Activated CD4-positive, alpha-beta T cell treated with anti-CD3 and anti-CD28 coated beads, Interleukin-2, amount 10 ng/mL, durations not matched to agents 24 days and 14 days (primary cell): ENCODE measurements around the gene ARCN1. TPM values are rescaled to one million over a fixed set of nuclear protein-coding genes. Genes with fewer than 3 reads are reported as not detected.
"Not testable (repeated sequence)": the region's sequence is repeated elsewhere in the genome, so short reads cannot be mapped to it uniquely, and the experiment has no call there.

ENCODE experiments used
- DNase-seq: peaks from one replicate; pipeline ENCODE4 v3.0.0; 2022
- H3K27ac Mint-ChIP-seq: one replicate; pipeline ENCODE4 v1.8.0; 2022; ENCODE audit warnings: mild to moderate bottlenecking, mixed read lengths
- H3K27me3 Mint-ChIP-seq: one replicate; pipeline ENCODE4 v1.8.0; 2022; ENCODE audit warnings: mixed read lengths
- H3K36me3 Mint-ChIP-seq: one replicate; pipeline ENCODE4 v1.8.0; 2022; ENCODE audit warnings: low read depth, mild to moderate bottlenecking, mixed read lengths
- H3K4me1 Mint-ChIP-seq: one replicate; pipeline ENCODE4 v1.8.0; 2021; ENCODE audit warnings: mixed read lengths
- H3K4me3 Mint-ChIP-seq: one replicate; pipeline ENCODE4 v1.8.0; 2022; ENCODE audit warnings: mild to moderate bottlenecking, moderate library complexity, mixed read lengths
- H3K9me3 Mint-ChIP-seq: one replicate; pipeline ENCODE4 v1.8.0; 2021; ENCODE audit warnings: mixed read lengths
- intact Hi-C: fragments of 100-400 bp; cut with micrococcal nuclease; formaldehyde crosslinking; loops from one replicate; pipeline ENCODE4 v1.15.1; 2023
- total RNA-seq: library from RNA; stranded (reverse); gene quantifications from 2 replicates; pipeline ENCODE4 v1.2.3, GENCODE V29; 2022

The ARCN1 gene
- total RNA-seq, 1 donor from 2014 or later, result 147 TPM

DNA sequence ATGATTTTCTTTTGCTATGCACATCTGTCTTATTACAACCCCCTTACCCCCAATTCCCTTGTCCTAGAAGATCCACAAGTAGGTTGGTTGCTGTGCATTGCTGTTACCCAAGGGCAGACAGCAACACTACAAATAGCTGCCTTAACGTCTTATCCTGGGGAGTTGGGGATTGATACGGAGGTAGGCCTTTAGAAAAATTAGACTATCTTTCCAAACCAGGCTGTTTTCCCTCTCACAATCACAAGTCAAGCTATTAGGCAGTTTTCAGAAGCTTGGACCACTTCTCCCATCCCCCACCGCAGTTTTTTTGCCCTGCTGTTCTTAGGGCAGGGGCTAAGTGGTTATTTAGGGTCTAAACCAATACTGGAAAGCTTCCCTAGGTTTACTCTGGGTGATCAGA, 32.4 kb downstream of the ARCN1 start:
- Mint-ChIP-seq H3K36me3 (peaks cover 34% of the 10 kb centered on the region), H3K4me1 (peaks cover 20% of the 10 kb centered on the region)

DNA sequence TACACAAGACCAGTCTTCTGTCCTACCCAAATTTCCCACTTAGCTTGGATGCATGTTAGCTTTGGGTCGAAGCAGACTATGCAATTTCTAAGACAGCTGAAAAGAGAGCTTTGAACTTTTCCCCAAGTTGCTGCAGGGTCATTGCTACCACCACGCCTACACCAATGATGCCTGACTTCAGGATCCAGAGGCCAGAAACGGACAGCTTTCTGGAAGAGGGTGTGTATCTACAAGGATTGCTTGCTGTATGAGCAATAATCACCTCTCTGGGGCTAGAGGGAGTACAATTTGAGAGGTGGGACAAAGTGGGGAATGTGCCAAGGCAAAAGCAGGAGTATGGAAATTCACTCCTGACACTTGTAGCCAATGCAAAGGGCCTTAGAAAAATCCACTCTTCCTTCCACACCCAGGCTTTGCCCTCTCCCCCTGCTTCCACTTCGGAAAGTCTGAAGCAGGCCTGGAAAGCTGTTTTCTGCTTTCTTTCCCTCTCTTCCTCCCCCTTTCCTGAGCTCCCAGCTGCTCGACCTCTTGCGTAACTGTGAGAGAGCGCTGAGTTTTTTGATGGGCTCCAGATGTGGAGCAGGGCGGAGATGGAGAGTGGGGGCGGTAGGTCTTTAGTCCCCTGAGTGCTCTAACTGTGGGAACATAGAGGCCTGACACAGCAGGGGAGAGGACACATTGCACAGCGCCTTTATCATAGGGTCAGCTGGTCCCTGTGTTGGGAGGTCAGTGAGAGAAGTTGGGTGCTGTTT, 33.1 kb downstream of the ARCN1 start:
- intact Hi-C loops, result no loop called here
- Mint-ChIP-seq H3K9me3 (no peaks in the 10 kb centered on the region), H3K4me1 (peaks cover 25% of the 10 kb centered on the region), H3K27ac (no peak overlapping the region), H3K4me3 (no peak overlapping the region), H3K36me3 (peaks cover 30% of the 10 kb centered on the region), H3K27me3 (peaks cover 25% of the 10 kb centered on the region)
- DNase-seq, result no peak

More for the DNA sequence above, 32.4 kb downstream of the ARCN1 start:
- Mint-ChIP-seq H3K27me3 (peaks cover 19% of the 10 kb centered on the region), H3K27ac (no peak overlapping the region), H3K4me3 (no peak overlapping the region), H3K9me3 (no peaks in the 10 kb centered on the region)
- DNase-seq, result no peak
- intact Hi-C loops, result no loop called here

DNA sequence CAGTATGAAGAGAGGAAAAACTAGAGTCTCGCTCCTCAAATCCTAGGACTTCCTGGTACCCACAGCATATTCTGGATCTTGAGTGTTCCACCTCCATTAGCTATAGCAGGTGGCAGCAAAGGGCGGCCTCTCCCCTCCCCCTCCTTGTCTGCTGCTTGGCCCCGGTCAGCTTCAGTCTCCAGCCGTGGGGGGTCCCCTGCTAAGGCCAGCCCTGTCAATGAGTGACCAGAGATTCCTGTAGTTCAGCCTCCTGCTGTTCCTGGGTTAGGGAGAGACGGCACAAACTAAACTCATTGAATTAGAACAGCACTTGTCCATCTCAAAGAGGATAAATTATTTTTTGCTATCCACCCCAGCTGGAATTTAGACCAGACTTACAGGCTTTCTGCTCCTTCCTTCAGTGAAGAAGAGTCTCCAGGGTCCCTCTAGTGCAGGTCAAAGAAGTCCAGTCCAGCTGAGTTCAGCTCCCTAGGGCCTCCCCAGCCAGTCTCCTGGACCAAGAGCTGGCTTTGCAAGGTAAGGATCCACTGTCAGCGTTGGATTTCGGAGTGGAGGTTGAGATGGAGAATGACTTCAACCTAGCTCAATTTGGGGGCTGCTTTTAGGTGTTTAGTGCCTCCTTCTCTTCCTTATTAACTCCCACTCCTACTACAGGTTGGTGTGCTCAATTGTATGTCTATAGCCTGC, 34.1 kb downstream of the ARCN1 start:
- Mint-ChIP-seq H3K36me3 (peaks cover 25% of the 10 kb centered on the region), H3K27me3 (peaks cover 28% of the 10 kb centered on the region), H3K9me3 (no peaks in the 10 kb centered on the region), H3K4me3 (peak overlapping the region; percentile 52), H3K4me1 (peaks cover 28% of the 10 kb centered on the region), H3K27ac (peak overlapping the region; percentile 23)
- intact Hi-C loops, result no loop called here
- DNase-seq, result no peak

DNA sequence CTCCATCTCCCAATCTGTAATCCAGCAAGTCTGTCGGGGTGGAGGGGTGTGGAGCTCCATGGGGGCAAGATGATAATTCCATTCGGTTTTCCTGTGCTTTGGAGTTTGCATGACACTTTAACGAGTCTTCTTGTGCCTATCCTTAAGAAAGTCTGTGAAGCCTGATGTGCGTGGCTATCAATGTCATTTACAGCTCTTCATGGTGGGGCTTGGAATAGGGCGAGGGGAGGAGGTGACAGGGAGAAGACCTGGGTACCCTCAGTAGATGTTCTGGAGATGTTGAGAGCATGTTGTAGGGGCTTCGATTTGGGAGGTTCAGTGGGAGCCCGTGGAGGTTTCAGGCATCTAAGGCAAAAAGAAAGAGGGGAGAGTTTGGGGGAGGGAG, 34.6 kb downstream of the ARCN1 start:
- H3K27ac Mint-ChIP-seq, result peak overlapping the region; percentile 29
- H3K36me3 Mint-ChIP-seq, result peaks cover 19% of the 10 kb centered on the region
- peaks cover 29% of the 10 kb centered on the region for H3K4me1 Mint-ChIP-seq
- H3K9me3 Mint-ChIP-seq, result no peaks in the 10 kb centered on the region
- intact Hi-C loops, result no loop called here
- DNase-seq, result no peak
- peak overlapping the region; percentile 52 for H3K4me3 Mint-ChIP-seq
- peaks cover 28% of the 10 kb centered on the region for H3K27me3 Mint-ChIP-seq

DNA sequence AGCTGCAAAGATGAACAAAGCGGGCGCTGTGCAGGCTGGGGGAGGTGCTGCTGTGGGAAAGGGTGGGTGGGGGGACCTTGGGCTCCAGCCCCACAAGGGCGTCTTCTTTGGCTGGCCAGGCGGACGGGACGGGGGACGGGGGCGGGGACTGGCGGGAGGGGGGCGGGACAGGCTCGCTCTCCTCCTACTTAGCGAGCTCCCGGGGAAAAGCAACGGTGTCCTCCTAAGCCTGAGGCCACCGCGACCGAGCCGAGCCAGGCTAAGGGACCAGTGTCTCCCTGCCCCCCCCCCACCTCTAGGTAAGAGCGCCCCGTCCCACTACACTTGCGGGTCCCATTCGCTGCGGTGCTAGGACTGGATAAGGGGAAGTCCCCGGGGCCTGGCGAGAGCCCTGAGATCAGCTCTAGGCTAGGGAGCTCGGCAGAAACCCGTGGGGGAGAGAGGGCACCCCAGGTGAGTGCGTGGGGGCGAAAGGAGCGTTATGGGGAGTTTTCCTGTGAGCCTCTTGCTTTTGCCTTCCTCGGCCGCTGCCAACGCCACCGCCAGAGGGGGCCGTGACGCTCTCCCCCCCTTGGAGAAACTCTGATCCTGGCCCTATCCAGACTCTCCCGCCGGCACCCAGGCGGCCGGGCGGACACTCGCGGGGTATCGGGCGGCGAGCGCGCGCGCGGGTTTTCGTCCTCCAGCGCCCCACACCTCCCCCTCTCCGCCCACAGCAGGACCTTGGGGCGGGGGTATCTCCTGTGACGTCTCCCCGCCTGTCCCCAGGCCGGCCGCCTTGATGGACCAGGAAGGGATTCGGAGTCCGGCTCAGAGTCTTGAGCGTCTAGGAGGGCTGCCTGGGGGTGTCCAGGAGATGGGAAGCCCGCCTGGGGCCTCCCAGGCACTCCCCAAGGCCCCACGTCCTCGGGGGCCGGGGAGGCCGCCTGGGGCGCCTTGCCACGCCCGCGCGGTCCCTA, 35.5 kb downstream of the ARCN1 start, which contains the start of gene PHLDB1:
Gene PHLDB1, plus strand, starts transcription at position 215 of the 959 bp plus-strand sequence. CDS start 6,222 bp downstream, outside the sequence.
- peaks cover 13% of the 10 kb centered on the region for H3K36me3 Mint-ChIP-seq
- H3K4me3 Mint-ChIP-seq, result peak within 1 kb of the TSS; percentile 76
- H3K27ac Mint-ChIP-seq, result peak within 1 kb of the TSS; percentile 29
- H3K4me1 Mint-ChIP-seq, result peaks cover 25% of the 10 kb centered on the region
- intact Hi-C loops, result loop anchor here (2.0 kb wide), 1 partner anchor 35 kb away; the partner anchor contains the start of gene ARCN1
- H3K9me3 Mint-ChIP-seq, result no peaks in the 10 kb centered on the region
- DNase-seq, result peak; percentile 78
- H3K27me3 Mint-ChIP-seq, result peaks cover 34% of the 10 kb centered on the region

DNA sequence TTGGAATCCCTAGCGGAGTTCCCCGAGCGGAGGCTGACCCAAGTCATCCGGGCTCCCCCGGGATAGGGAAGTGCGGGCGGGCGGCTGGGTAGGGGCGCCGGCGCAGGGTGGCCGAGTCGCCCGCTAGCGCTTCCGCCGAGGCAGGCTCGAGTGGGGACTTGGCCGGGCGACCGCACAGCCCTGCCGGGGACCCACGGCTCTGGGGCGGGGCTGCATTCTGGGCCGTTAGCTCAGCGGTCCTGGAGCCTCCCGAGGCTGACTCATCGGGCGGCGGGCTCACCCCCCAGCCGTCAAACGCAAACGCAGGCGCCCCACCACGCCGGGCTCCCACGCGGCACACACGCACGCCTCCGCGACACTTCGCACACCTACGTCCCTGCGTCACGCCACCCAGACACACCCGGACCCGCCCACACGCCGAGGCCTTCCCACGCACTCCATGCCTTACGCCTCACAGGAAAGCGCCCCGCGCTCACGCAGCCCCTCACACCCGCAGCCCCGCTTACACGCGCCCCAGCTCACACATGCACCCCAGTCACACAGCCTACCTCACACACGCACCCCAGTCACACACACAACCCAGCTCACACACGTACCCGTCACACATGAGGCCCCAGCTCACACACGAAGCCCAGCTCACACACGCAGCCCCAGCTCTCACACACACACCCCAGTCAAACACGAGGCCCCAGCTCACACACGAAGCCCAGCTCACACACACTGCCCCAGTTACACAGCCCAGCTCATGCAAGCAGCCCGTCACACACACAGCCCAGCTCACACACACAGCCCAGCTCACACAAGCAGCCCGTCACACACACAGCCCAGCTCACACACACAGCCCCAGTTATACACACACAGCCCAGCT, 36.4 kb downstream of the ARCN1 start:
- H3K27ac Mint-ChIP-seq, result peak overlapping the region; percentile 52
- H3K4me3 Mint-ChIP-seq, result peak overlapping the region; percentile 76
- H3K4me1 Mint-ChIP-seq, result peaks cover 25% of the 10 kb centered on the region
- intact Hi-C loops, result loop anchor here (2.0 kb wide), 1 partner anchor 36 kb away; the partner anchor contains the start of gene ARCN1
- H3K27me3 Mint-ChIP-seq, result peaks cover 36% of the 10 kb centered on the region
- no peaks in the 10 kb centered on the region for H3K9me3 Mint-ChIP-seq
- peak; percentile 89 for DNase-seq
- H3K36me3 Mint-ChIP-seq, result peaks cover 10% of the 10 kb centered on the region

DNA sequence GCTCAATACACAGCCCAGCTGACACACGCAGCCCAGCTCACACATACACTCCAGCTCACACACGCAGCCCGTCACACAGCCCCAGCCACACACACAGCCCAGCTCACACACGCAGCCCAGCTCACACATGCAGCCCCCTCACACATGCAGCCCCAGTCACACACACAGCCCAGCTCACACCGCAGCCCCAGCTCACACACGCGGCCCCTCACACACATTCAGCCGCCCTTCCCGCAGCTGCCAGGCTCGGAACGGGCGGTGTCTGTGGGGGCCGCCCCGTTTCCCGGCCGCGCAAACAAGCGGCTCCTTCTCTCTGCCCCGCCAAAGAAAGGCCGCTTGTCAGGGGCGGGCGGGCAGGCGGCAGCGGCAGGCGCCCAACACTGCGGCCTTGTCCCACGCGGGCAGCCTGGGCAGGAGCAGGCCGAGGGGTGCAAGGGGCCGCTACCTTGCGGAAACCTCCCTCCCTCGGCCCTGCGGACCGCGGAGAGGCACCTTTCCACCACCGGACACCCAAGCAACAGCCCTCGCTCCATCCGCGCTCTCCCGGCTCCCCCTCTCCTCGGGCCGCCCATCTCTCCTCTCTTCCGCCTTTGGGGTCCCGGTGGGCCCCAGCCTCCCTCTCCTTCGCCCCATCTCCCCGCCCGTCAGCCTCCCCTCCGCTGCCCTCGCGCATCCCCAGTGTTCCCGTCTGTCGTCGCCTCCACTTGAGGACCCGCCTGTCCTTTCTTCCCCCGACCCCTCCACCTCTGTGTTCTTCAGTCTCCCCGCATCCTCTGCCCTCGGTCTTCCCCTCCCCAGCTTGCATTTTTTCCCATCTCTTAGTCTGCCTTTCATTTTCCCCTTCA, 37.4 kb downstream of the ARCN1 start:
- intact Hi-C loops, result loop anchor here (2.0 kb wide), 1 partner anchor 37 kb away; the partner anchor contains the start of gene ARCN1
- Mint-ChIP-seq H3K36me3 (peaks cover 6% of the 10 kb centered on the region), H3K9me3 (no peaks in the 10 kb centered on the region), H3K4me1 (peaks cover 25% of the 10 kb centered on the region), H3K4me3 (peak overlapping the region; percentile 76), H3K27me3 (peaks cover 37% of the 10 kb centered on the region), H3K27ac (peak overlapping the region; percentile 52)
- DNase-seq, result peak; percentile 72

DNA sequence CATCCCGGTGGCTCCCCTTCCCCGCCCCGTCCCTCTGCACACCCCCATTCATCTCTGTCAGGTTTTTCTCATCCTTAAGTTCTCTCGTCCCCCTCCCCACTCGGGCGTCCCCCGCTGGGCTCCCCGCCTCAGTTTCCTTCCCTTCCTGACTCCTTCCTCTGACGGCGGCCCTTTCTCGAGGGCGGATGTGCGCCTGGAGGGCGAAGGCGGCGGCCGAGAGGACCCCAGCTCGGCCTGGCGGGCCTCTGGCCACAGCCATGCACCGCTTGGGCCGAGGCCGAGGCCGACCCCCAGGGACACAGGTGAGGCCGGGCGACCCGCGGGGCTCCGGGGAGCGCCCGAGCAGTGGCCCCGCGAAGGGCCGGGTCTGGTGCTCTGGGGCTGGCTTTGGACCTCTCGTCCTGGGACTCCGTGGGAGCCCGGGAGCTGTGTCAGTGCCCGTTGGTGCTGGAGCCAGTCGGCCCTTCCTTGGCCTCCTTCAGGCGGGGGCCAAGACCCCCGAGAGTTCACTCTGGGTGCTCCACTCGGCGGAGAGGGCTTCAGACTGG, 38.1 kb downstream of the ARCN1 start:
- H3K9me3 Mint-ChIP-seq, result no peaks in the 10 kb centered on the region
- H3K36me3 Mint-ChIP-seq, result peaks cover 6% of the 10 kb centered on the region
- H3K4me1 Mint-ChIP-seq, result peaks cover 25% of the 10 kb centered on the region
- H3K27me3 Mint-ChIP-seq, result peaks cover 37% of the 10 kb centered on the region
- H3K4me3 Mint-ChIP-seq, result peak overlapping the region; percentile 76
- intact Hi-C loops, result no loop called here
- H3K27ac Mint-ChIP-seq, result peak overlapping the region; percentile 48
- DNase-seq, result peak; percentile 69

DNA sequence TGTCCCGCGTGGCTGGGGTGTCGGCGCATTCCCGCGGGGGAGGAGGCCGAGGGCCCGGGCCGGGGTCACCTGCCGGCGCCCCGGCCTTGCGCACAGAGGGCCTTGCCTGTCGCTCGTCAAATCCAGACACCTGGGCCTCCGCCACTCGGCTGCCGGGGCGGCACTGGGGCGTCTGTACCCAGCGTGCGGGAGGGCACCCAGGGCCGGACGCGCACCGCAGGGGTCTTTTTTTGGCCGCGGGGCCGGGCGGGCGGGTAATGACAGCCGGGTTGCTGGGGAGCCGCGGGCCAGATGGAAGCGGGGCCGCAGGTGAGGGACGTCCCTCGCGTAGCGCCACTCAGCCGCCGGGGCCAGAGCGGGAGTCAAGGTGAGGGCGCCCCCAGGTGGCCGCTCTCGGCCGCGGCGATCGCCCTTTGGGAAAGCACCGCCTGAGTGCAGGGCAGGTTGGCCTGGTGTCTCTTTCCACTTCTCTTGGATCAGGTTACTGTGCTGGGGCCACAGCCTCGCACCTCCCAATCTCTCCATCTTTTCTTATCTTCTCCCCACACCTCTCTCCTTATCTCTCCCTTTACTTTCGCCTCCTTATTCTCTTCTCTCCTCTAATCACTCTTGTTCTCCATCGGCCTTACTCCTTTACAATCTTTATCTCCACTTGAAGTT, 38.7 kb downstream of the ARCN1 start:
- peaks cover 6% of the 10 kb centered on the region for H3K36me3 Mint-ChIP-seq
- intact Hi-C loops, result loop anchor here (1.0 kb wide), 2 partner anchors 16 to 466 kb away; no protein-coding TSS in a partner anchor
- DNase-seq, result peak; percentile 96
- H3K4me1 Mint-ChIP-seq, result peaks cover 25% of the 10 kb centered on the region
- H3K4me3 Mint-ChIP-seq, result peak overlapping the region; percentile 76
- H3K27me3 Mint-ChIP-seq, result peaks cover 37% of the 10 kb centered on the region
- no peaks in the 10 kb centered on the region for H3K9me3 Mint-ChIP-seq
- H3K27ac Mint-ChIP-seq, result peak overlapping the region; percentile 17

DNA sequence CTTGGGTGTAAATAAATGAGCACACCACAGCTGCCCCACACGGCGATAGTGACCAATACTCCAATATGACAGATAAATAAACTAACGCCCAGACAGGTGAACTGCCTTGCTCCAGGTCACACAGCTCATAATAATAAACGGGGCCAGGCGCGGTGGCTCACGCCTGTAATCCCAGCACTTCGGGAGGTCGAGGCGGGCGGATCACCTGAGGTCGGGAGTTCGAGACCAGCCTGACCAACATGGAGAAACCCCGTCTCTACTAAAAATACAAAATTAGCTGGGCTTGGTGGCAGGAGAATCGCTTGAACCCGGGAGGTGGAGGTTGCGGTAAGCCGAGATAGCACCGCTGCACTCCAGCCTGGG, 39.2 kb downstream of the ARCN1 start:
- H3K27ac Mint-ChIP-seq, DNase-seq, H3K36me3 Mint-ChIP-seq, H3K9me3 Mint-ChIP-seq: not testable (repeated sequence)
- intact Hi-C loops, result loop anchor here (1.0 kb wide), 2 partner anchors 16 to 466 kb away; no protein-coding TSS in a partner anchor
- Mint-ChIP-seq H3K27me3 (peaks cover 34% of the 10 kb centered on the region), H3K4me3 (peak overlapping the region; percentile 70), H3K4me1 (peaks cover 25% of the 10 kb centered on the region)

DNA sequence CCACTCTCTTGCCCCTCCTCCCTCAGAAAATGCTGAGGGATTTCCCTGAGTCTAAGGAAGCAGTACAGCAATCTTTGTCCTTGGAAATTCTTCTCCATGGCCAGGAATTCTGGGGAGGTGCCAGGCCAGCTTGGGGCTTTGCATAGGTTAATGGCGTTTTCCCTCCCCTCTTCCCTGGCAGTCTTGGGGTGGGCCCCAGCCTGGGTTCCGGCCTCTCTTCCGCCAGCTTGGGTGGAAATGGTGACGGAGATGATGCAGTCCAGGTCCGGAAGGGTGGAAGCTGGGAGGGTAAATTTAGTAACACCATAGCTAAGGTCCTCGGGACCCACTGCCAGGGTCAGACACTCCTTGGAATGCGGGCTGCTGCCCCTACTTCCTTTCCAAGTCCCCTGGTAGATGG, 40.2 kb downstream of the ARCN1 start:
- no peak for DNase-seq
- intact Hi-C loops, result no loop called here
- H3K9me3 Mint-ChIP-seq, result no peaks in the 10 kb centered on the region
- H3K4me3 Mint-ChIP-seq, result no peak overlapping the region
- no peak overlapping the region for H3K27ac Mint-ChIP-seq
- peaks cover 21% of the 10 kb centered on the region for H3K4me1 Mint-ChIP-seq
- peaks cover 28% of the 10 kb centered on the region for H3K27me3 Mint-ChIP-seq
- H3K36me3 Mint-ChIP-seq, result peaks cover 6% of the 10 kb centered on the region
